HCT116 (cell line): ENCODE measurements around the gene DYNC1I1. TPM values are rescaled to one million over a fixed set of nuclear protein-coding genes. Genes with fewer than 3 reads are reported as not detected.

Source experiments
- ATAC-seq: fragments of 200-7000 bp; cut with Tn5 transposase; 2 replicates; pipeline ENCODE4 v1.9.1; 2020; ENCODE audit warnings: mild to moderate bottlenecking, moderate library complexity
- BruUV-seq: library from RNA; stranded (reverse); fragments of 400-500 nt; replicated peaks from 2 replicates; lab custom pipeline; 2021; lab: Mats Ljungman, UMichigan
- CTCF ChIA-PET: fragments of 300-600 bp; sonication (Branson Sonifier 250); formaldehyde crosslinking; loops from one replicate; lab custom pipeline; 2021; ENCODE audit warnings: antibody characterized with exemption; lab: Charles Lee
- POLR2A ChIA-PET: fragments of 300-600, 350-600 bp; sonication (Branson Sonifier 250); formaldehyde crosslinking; loops from one replicate; lab custom pipeline; 2021; ENCODE audit warnings: antibody characterized with exemption; lab: Charles Lee
- RAD21 ChIA-PET, 2 experiments: fragments of 300-600 bp; sonication (Branson Sonifier 250); formaldehyde crosslinking; loops; one replicate each; lab custom pipeline; 2023; ENCODE audit warnings: low total read pairs in 2 of 2; ENCODE audit not compliant: uncharacterized antibody in 2 of 2, unreplicated experiment in 2 of 2, low non-redundant PET in 1 of 2; lab: Charles Lee
- DNase-seq: peaks from one replicate; pipeline ENCODE4 v3.0.0-alpha.2; 2010; ENCODE audit warnings: low read depth, low spot score
- H2AFZ ChIP-seq: fragments of 200-600 bp; shearing (Covaris generic), sonication (generic); 2 replicates; pipeline ENCODE4 v1.6.1; 2017; ENCODE audit warnings: low read depth, mixed run types, mixed read lengths, antibody characterized with exemption, low read length; ENCODE audit not compliant: poor library complexity, severe bottlenecking
- H3K27ac ChIP-seq: 2 replicates; pipeline ENCODE4 v1.5.1; 2012; ENCODE audit warnings: low read depth, low read length
- H3K27me3 ChIP-seq: fragments of 200-600 bp; sonication (generic); 2 replicates; pipeline ENCODE4 v1.6.1; 2016; ENCODE audit warnings: mixed run types, low read length, mixed read lengths; ENCODE audit not compliant: insufficient read depth
- H3K36me3 ChIP-seq, 2 experiments: fragments of 200-500 bp in 1 of 2; fragments of 200-600 bp in 1 of 2; sonication (Bioruptor generic) in 1 of 2; sonication (generic) in 1 of 2; 2 replicates each; pipeline versions ENCODE4 v1.5.1 to v1.6.1; 2014 to 2016; ENCODE audit warnings: low read length in 2 of 2, inconsistent platforms in 1 of 2, mixed read lengths in 1 of 2, mixed run types in 1 of 2; ENCODE audit not compliant: insufficient read depth in 2 of 2, control insufficient read depth in 1 of 2
- H3K4me1 ChIP-seq, 2 experiments: fragments of 200-600 bp in 1 of 2; sonication (generic) in 1 of 2; 2 replicates each; pipeline versions ENCODE4 v1.5.1 to v1.6.1; 2012 to 2017; ENCODE audit warnings: low read length in 2 of 2, inconsistent platforms in 1 of 2, mild to moderate bottlenecking in 1 of 2, mixed read lengths in 1 of 2, mixed run types in 1 of 2, moderate library complexity in 1 of 2; ENCODE audit not compliant: insufficient read depth in 2 of 2, control insufficient read depth in 1 of 2
- H3K4me2 ChIP-seq: fragments of 200-600 bp; sonication (generic); 2 replicates; pipeline ENCODE4 v1.6.1; 2017; ENCODE audit warnings: mixed run types, low read length, mixed read lengths
- H3K4me3 ChIP-seq, 2 experiments: fragments of 200-600 bp in 1 of 2; sonication (generic) in 1 of 2; replicated peaks in 1 of 2; 2 replicates each; pipeline ENCODE4 v1.5.1; 2011 to 2016; ENCODE audit warnings: low read length in 2 of 2, control low read depth in 1 of 2, low read depth in 1 of 2, mild to moderate bottlenecking in 1 of 2, mixed read lengths in 1 of 2, mixed run types in 1 of 2
- H3K79me2 ChIP-seq: fragments of 200-600 bp; sonication (generic); 2 replicates; pipeline ENCODE4 v1.6.1; 2017; ENCODE audit warnings: mild to moderate bottlenecking, mixed run types, low read length, moderate library complexity, mixed read lengths; ENCODE audit not compliant: insufficient read depth
- H3K9ac ChIP-seq: fragments of 200-600 bp; sonication (generic); 2 replicates; pipeline ENCODE4 v1.6.1; 2016; ENCODE audit warnings: low read length, mixed read lengths
- H3K9me2 ChIP-seq: fragments of 200-600 bp; sonication (generic), shearing (Covaris generic); 2 replicates; pipeline ENCODE4 v1.6.1; 2017; ENCODE audit warnings: mixed run types, mild to moderate bottlenecking, moderate library complexity; ENCODE audit not compliant: insufficient read depth
- H3K9me3 ChIP-seq, 2 experiments: fragments of 200-500 bp in 1 of 2; fragments of 200-600 bp in 1 of 2; sonication (Bioruptor generic) in 1 of 2; sonication (generic) in 1 of 2; 2 replicates each; pipeline ENCODE4 v1.6.1; 2014 to 2017; ENCODE audit warnings: low read length in 2 of 2, mixed read lengths in 2 of 2, inconsistent platforms in 1 of 2, low read depth in 1 of 2, mild to moderate bottlenecking in 1 of 2, mixed run types in 1 of 2, moderate library complexity in 1 of 2; ENCODE audit not compliant: control insufficient read depth in 1 of 2, insufficient read depth in 1 of 2
- H4K20me1 ChIP-seq: fragments of 200-600 bp; sonication (generic), shearing (Covaris generic); 2 replicates; pipeline ENCODE4 v1.6.1; 2017; ENCODE audit warnings: mixed run types, mild to moderate bottlenecking, moderate library complexity; ENCODE audit not compliant: insufficient read depth
- CBX3 ChIP-seq: IDR thresholded peaks from 2 replicates; pipeline ENCODE4 v1.6.1; 2012; ENCODE audit warnings: low read depth
- CEBPB ChIP-seq: IDR thresholded peaks from 2 replicates; pipeline ENCODE4 v1.6.1; 2012; ENCODE audit warnings: low read depth
- ELF1 ChIP-seq: IDR thresholded peaks from 2 replicates; pipeline ENCODE4 v1.6.1; 2012; ENCODE audit warnings: low read depth, borderline replicate concordance
- EZH2 ChIP-seq: fragments of 200-600 bp; sonication (generic); IDR thresholded peaks from 2 replicates; pipeline ENCODE4 v1.6.1; 2017; ENCODE audit warnings: antibody characterized with exemption, mixed run types
- FOSL1 ChIP-seq: IDR thresholded peaks from 2 replicates; pipeline ENCODE4 v1.6.1; 2012; ENCODE audit warnings: low read depth
- JUND ChIP-seq: IDR thresholded peaks from 2 replicates; pipeline ENCODE4 v1.6.1; 2012
- POLR2A ChIP-seq: IDR thresholded peaks from 2 replicates; pipeline ENCODE4 v1.7.0; 2011; ENCODE audit warnings: borderline replicate concordance; ENCODE audit not compliant: insufficient read depth, insufficient read length; ENCODE audit errors: extremely low read depth
- POLR2AphosphoS5 ChIP-seq: IDR thresholded peaks from 2 replicates; pipeline ENCODE4 v1.6.1; 2011; ENCODE audit warnings: mild to moderate bottlenecking, low read depth, low read length, moderate library complexity
- RAD21 ChIP-seq: IDR thresholded peaks from 2 replicates; pipeline ENCODE4 v1.6.1; 2012; ENCODE audit warnings: low read depth, mild to moderate bottlenecking
- SIN3A ChIP-seq: IDR thresholded peaks from 2 replicates; pipeline ENCODE4 v1.6.1; 2012; ENCODE audit warnings: low read depth
- SP1 ChIP-seq: IDR thresholded peaks from 2 replicates; pipeline ENCODE4 v1.6.1; 2012; ENCODE audit warnings: low read depth
- SRF ChIP-seq: IDR thresholded peaks from 2 replicates; pipeline ENCODE4 v1.6.1; 2012; ENCODE audit warnings: low read depth
- ZFX ChIP-seq: fragments of 450-650 bp; IDR thresholded peaks from 2 replicates; pipeline ENCODE4 v1.6.1; 2017
- ZNF274 ChIP-seq: fragments of 200-500 bp; sonication (Bioruptor generic); IDR thresholded peaks from 2 replicates; pipeline ENCODE4 v1.6.1; 2014; ENCODE audit warnings: mild to moderate bottlenecking, low read depth, low read length, inconsistent platforms
- intact Hi-C: fragments of 100-400 bp; cut with micrococcal nuclease; formaldehyde crosslinking; loops from 2 replicates; pipeline ENCODE4 v1.10.0; 2022
- total RNA-seq: library from RNA; stranded (reverse); gene quantifications from one replicate; pipeline ENCODE4 v1.2.1, GENCODE V29; 2021; ENCODE audit not compliant: unreplicated experiment
- TF ChIP-seq, protein P1 (sequence below): IDR thresholded peaks from 2 replicates; pipeline ENCODE4 v1.6.1; 2012
- TF ChIP-seq, protein P2 (sequence below): IDR thresholded peaks from 2 replicates; pipeline ENCODE4 v1.6.1; 2011; ENCODE audit warnings: mild to moderate bottlenecking, low read length, moderate library complexity; ENCODE audit not compliant: insufficient replicate concordance; ENCODE audit errors: extremely low read depth
- TF ChIP-seq, protein P3 (sequence below): IDR thresholded peaks from 2 replicates; pipeline ENCODE4 v1.6.1; 2012

Gene DYNC1I1
- total RNA-seq, 1 experiment from 2014 or later = not detected

DNA sequence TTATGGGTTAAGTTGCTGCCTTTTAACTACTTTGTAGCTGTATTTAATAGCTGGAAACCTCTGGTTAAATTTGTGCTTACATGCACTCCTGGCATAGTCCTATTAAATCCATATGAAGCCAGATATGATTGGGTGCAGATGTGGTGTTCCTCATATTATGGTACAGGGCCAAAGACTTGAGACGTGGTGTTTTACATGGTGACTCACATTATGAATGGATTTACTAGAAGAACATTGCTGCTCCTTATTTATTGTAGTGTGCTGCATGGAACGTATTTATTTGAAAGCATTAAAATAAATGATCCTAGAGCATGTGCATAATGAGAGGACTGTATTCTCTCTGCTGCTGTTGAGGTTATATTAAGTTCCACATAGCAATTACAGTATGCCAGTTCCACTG lies 325.5 kb downstream of the DYNC1I1 start (continued):
- TF ChIP-seq FOSL1 (no peak), JUND (no peak)

DNA sequence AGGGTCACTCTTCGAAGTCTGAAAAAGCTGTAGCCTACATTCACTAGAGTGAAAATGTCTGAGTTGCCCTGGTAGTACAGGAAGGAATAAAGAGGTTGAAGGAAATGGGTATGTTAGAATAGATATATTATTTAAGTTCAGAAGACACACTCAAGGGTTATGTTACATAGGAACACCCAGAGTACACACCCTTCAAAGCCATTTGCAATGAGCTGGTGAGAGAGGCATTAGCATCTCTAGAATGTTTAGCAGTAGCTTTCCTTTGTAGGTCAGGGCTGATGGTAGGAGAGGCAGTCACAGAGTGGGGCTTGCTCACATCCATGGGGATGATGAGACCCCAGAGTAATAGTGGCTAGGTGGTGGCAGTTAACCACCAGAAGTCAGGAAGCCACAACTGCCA lies 328.4 kb downstream of the DYNC1I1 start:
- ChIA-PET POLR2A (no interaction called here), RAD21 (no interaction called here), CTCF (no interaction called here)
- peaks cover 21% of the 10 kb centered on the region for H3K27me3 ChIP-seq
- no peaks in the 10 kb centered on the region for H3K4me1 ChIP-seq
- H3K79me2 ChIP-seq = no peaks in the 10 kb centered on the region
- H3K36me3 ChIP-seq = no peaks in the 10 kb centered on the region
- DNase-seq = no peak
- no peak overlapping the region for H3K4me3 ChIP-seq
- H3K9me3 ChIP-seq = no peaks in the 10 kb centered on the region
- ATAC-seq = no peak
- H3K9ac ChIP-seq = no peak overlapping the region
- BruUV-seq = no TSS peak
- no peak overlapping the region for H2AFZ ChIP-seq
- no peaks in the 10 kb centered on the region for H3K9me2 ChIP-seq
- no peak overlapping the region for H3K4me2 ChIP-seq
- no peaks in the 10 kb centered on the region for H4K20me1 ChIP-seq
- TF ChIP-seq, protein P1, sequence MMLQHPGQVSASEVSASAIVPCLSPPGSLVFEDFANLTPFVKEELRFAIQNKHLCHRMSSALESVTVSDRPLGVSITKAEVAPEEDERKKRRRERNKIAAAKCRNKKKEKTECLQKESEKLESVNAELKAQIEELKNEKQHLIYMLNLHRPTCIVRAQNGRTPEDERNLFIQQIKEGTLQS = no peak
- TF ChIP-seq ZNF274 = no peak
- no peak for TF ChIP-seq FOSL1
- TF ChIP-seq SIN3A = no peak
- TF ChIP-seq POLR2A = no peak
- no peak for TF ChIP-seq EZH2
- no peak for TF ChIP-seq JUND
- TF ChIP-seq SRF = no peak
- no peak for TF ChIP-seq ELF1
- no peak for TF ChIP-seq CEBPB
- TF ChIP-seq CBX3 = no peak
- no peak for TF ChIP-seq ZFX
- TF ChIP-seq POLR2AphosphoS5 = no peak
- TF ChIP-seq, protein P2, sequence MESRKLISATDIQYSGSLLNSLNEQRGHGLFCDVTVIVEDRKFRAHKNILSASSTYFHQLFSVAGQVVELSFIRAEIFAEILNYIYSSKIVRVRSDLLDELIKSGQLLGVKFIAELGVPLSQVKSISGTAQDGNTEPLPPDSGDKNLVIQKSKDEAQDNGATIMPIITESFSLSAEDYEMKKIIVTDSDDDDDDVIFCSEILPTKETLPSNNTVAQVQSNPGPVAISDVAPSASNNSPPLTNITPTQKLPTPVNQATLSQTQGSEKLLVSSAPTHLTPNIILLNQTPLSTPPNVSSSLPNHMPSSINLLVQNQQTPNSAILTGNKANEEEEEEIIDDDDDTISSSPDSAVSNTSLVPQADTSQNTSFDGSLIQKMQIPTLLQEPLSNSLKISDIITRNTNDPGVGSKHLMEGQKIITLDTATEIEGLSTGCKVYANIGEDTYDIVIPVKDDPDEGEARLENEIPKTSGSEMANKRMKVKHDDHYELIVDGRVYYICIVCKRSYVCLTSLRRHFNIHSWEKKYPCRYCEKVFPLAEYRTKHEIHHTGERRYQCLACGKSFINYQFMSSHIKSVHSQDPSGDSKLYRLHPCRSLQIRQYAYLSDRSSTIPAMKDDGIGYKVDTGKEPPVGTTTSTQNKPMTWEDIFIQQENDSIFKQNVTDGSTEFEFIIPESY = no peak
- no peak for TF ChIP-seq RAD21
- TF ChIP-seq, protein P3, sequence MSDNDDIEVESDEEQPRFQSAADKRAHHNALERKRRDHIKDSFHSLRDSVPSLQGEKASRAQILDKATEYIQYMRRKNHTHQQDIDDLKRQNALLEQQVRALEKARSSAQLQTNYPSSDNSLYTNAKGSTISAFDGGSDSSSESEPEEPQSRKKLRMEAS = no peak
- no peak for TF ChIP-seq SP1
- no peak overlapping the region for H3K27ac ChIP-seq
- intact Hi-C loops = no loop called here
